NCI-H2227 treated with DMSO at 0.1 percent for 48 hours (cell line): ENCODE measurements around the gene XPC.
A peak's percentile ranks its signal among the peaks of the same experiment; 100 is the strongest.
"Not testable (repeated sequence)": the region's sequence is repeated elsewhere in the genome, so short reads cannot be mapped to it uniquely, and the experiment has no call there.

Experiments
- DNase-seq: peaks from one replicate; lab custom pipeline; 2025; lab: John Stamatoyannopoulos, UW

The XPC gene

DNA sequence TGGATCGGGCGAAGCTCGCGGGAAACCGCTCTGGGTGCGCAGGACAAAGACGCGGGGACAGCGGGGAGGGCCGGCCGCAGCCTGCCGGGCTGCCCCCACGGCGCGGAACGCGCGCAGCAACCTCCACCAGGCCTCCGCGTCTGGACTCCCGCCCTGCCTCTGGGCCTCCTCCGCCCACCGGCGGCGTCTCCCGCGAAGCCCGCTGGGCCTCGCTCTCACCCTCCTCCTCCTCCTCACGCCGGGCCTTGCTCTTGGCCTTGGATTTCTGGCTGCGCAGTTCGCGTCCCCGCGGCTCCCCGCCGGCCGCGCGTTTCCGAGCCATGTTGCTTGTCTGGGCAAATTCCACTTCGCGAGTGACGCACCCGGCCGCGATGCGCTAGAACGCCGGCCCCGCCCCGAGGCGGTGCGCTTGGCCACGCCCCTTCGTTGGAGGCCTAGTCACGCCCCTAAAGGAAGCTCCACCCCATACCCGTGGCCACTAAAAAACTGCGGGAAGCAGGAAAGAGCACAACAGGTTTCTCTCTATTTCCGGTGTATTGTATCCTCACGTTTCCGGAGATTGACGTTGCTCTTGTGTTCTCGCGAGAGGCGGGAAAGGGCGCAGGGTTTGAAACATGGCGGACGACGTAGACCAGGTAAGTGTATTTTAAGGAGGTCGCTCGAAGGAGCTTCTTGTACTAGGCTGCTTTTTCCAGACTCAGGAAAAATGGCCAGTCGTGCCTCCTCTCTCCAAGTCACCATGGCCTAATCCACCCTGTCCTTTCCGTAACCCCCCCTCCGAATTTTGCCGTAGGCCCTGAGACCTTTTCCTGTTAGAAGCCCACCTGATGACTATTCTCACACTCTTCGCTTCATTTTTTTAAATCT lies at the start of gene XPC, which contains the start of gene LSM3:
Gene XPC, minus strand, starts transcription at position 355 of the 867 bp plus-strand sequence. Its CDS starts 33 bp downstream, at position 322.
Gene LSM3, plus strand, starts transcription at position 571 of the 867 bp plus-strand sequence. Its CDS starts 44 bp downstream, at position 615.
- DNase-seq = peak; percentile 94

DNA sequence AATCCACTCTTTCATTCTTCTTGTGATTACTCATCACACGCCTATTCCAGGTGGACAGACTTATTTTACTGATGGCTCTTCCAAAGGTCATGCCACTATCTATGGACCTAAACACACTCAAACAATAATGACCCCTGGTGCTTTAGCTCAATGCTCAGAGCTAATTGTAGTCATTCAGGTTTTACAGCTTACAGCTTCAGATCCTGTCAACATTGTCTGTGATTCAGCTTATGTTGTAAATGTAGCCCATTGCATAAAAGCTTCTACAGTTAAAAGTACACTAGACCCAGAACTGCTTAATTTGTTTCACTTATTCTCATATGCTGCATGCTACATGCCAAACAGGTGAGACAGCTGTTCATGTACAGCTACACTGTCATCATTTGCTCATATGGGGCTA lies 49.5 kb upstream of the XPC start:
- no peak for DNase-seq

DNA sequence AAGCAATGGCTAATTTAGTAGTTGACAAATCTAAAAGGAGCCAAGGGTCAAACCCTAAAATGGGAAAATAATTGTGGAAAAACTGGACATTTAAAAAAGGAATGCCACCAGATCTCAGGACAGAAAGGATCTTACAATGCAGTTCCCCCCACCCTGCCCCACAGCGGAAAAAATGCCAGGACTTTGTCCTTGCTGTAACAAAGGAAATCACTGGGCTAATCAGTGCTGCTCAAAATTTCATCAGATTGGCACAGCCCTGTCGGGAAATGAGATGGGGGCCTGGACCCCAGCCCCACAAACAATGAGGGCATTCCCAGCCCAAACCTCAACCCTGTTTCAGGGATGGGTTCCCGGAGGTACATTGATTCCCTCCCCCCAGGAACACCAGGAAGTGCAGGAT lies 48.0 kb upstream of the XPC start:
- DNase-seq = not testable (repeated sequence)

DNA sequence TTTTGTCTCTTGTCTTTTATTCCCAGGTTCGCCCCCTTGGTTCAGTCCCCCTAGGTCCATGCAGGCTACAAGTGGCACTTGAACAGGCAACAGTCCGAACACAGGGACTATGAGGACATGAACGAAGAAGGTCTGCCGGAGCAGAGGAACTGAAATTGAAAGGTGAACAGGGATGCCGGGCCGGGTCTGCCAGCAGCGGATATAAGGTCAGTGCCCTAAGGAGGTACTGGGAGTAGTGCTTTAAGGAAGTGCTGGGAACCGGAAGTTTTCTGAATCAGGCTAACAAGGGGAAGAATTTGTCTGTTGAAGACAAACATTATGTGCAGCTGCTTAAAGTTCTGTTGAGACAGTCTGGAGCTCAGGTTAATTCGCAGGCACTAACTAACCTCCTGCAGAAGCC lies 47.0 kb upstream of the XPC start:
- DNase-seq = no peak

DNA sequence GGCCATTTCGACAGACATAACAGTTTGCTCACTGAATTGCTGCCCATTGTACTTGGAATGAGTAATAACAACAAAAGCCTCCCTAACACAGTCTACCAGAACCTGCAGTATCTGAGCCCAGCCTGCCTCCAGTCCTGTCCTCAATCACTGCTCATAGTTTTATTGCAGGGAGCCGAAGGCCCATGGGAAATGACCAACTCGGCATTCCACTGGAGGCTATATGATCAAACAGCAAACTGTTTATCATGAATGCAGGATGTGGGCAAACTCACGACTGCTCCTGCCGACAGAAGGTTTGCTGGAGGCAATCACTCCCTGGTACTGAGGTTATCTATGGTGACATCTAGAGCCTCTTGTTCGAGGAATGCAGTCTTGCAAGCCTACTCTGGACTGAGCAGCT lies 46.5 kb upstream of the XPC start:
- DNase-seq = no peak

DNA sequence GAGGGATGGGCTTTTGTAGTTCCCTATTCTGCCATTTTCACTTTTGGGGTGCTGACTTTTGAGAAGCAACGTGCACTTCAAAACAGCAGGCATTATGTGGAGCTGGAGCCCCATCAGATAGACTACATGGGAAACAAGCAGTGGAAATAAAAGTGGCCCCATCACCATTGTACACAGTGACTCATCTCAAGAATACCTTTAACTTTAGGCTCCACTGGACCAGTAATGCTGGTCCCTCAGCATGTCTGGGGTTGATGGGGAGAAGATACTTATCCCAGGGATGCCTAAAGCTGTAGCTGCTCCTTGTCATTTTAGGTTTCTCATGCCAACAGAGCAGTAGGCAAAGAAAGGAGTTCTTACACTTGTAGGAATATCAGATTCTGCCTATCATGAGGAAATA lies 45.2 kb upstream of the XPC start:
- no peak for DNase-seq

DNA sequence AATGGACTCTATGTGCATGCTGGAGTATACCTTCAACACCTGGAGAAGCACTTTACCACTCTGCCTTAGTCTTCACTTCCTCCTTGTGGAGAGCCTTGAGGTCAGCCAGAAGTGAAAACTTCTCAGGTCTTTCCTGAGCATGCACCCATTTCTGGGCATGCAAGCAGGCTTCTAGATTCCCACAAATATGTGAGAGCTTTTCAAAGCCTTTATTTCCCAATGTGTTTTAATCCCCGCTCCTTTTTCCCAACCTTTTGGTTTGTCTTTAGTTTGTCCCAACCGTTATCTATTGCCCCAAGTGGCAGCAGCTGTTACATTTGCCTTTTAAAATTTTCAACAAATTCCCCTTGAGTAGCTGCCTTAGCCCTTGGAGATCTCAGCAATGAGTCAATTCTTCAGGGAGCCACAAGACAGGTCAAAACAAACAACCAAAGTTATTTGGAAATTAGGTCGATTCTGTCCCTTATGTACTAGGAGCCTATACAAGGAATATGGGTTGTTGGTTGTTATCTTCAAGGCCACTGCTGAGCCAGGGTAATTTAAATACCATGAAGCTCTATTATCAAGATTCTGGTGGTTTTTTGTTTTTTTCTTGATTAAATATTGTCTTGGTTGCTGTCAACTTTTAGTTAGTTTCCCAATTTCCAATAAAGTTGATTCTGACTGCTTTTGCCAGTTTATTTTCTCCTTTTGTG lies 44.6 kb upstream of the XPC start:
- no peak for DNase-seq

DNA sequence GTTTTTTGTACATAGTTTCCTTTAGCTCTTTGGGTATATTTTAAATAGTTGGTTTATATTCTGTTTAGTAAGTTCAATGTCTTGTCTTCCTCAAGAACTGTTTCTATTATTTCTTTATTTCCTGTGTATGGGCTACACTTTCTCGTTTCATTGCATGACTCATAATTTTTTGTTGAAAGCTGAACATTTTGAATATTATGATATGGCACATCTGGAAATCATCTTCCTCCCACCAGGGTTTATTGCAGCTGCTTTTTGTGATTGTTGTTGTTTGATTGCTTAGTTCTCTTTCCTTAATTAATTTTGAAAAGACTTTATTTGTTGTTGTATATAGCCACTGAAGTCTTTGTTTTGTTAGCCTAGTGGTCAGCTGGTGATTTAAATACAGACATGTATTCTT lies 44.1 kb upstream of the XPC start:
- no peak for DNase-seq

DNA sequence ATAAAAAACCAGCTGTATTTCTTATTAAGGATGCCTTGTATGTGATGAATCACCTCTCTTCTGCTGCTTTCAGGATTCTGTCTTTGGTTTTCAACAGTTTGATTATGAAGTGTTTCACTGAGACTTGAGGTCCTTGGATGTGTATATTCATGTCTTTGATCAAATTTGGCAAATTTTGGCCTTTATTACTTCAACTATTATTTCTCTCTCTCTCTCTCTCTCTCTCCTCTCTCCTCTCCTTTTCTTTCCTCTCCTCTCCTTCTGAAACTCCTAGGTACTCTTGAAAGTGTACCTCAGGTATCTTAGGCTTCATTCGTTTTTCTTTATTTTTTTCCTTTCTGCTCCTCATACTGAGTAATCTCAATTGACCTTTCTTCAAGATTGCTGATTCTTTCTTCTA lies 43.5 kb upstream of the XPC start:
- DNase-seq = no peak

DNA sequence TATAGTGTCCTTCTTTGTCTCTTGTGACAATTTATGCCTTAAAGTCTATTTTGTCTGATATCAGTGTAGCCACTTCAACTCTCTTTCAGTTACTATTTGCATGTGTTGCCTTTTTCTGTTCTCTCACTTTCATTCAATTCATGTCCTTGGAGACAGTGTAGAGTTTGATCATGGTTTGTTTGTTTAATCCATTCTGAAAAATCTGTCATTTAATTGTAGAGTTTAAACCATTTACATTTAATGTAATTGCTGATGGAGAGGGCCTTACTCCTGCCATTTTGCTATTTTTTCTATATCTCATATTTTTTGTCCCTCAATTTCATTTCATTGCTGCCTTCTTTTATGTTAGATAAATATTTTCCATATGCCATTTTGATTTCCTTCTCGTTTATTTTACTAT lies 42.5 kb upstream of the XPC start:
- no peak for DNase-seq

DNA sequence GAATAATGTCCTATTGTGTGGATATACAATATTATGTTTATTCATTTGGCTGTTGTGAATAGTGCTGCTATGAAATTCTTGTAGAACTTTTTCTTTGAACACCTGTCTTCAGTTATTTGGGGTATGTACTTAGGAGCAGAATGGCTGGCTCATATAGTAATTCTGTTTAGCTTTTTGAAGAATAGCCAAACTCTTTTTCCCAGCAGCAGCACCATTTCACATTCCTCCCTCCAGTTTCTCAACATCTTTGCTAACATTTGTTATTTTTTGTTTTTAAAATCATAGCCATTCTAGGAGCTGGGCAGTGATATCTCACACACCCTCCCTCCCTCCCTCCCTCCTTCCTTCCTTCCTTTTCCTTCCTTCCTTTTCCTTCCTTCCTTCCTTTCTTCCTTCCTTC lies 40.0 kb upstream of the XPC start:
- DNase-seq = no peak

DNA sequence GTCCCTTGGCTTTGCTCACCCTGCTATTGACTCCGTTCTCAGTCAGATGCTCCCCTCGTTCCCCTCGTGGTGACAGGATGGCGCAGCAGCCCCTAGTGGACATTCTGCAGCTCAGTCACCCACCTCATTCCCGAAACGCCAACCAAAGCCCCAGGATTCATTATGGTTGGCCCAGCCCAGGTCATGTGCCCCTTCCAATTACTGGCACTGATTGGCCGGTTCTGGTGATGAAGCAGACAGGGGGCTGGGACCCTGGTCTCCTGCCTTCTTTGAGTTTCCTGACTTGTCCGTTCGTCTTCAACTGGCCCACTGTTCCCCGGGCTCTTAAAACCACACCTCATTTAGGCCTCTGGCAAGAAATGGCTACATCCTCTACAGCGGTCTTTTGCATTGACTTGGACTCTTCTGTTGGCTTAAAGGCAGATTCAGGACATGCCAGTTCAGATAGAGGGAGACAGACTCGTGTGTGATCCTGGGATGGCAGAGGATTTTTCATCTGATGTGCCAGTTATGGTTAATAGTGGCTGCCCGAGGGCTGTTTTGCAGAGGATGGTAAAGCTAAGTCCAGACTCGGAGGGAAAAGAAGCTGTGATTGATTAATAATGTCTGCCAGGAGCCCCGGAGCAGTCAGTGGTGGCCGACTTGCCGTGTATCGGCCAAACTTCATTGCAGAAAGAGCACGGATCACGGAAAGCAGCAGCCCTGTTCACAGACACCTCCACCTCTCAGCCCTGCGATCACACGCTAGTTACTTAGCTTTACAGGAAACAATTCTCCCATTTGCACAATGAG lies 38.1 kb upstream of the XPC start:
- DNase-seq = no peak

DNA sequence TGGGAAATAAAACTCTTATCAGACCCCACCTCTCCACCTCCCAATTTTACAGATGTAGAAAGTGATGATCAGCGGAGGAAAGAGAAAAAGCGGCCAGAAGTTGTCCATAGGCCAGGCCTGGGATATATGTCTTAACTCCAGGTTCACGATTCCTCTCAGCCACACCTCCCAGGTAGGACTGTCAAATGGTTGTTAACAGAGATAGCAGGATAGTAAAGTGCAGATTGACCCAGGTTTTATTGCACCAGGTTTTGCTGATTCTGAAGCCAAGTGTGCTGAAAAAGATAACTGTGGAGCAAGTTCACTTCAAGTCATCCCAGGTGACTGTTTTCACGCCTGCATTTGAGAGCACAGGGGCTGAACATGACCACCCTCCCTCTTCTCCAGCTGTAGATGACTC lies 36.4 kb upstream of the XPC start:
- no peak for DNase-seq

DNA sequence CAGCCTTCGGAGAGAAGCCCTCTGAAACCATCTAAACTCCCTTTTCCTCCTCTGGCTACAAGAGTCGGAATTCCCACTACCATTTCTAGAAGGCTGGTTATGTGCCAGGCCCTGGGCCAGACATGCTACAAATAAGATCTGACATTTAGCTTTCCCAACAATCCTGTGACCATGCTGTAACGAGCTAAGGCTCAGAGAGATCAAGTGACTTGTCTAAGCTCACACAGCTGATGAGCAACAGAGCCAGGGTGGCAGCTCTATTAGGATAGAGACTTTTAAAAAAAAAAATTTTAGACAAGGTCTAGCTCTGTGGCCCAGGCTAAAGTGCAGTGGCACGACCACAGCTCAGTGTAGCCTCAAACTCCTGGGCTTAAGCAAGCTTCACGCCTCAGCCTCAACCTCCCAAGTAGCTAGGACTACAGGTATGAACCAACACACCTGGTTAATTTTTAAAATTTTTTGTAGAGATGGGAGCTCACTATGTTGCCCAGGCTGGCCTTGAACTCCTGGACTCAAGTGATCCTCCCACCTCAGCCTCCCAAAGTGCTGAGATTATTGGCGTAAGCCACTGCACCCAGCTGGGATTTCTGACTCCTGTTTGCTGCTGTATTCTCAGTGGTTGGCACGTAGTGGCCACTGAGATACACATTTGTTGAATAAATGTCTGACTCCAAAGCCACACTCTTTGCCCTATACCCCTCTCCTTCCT lies 34.8 kb upstream of the XPC start:
- no peak for DNase-seq

DNA sequence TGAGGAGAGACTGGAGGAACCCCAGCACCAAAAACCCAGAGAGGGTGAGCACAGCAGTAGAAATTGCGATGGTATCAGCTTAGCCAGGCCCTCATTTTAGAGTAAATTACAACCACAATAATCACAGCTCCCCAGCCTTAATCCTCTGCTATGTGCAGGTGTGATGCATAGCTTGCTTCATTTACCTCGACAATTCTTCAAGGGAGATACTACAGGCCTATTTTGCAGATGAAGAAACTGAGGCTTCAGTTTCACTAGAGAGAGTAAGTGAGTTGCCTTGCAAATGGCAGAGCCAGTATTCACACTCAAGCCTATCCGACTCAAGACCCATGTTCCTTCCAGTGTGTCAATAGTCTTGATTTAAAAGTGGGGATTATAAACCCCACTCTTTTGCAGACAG lies 33.6 kb upstream of the XPC start:
- DNase-seq = no peak

DNA sequence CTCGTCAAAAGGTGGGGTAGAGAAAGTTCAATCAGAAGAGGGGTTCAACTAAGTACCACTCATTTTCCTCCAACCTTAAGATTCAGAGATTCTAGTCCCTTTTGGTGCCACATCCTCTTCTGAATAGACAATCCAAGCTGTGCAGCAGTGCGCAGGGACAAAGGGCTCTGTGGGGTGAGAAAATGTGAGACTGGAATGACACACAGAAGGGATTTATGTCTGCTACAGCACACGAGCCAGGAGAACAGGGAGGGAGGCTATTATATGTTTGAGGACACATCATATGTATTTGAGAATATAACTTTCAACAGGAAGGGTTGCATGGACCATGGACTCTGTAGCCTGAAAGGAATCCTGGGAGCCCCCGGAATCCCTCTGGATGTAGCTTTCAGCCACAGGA lies 33.2 kb upstream of the XPC start:
- DNase-seq = no peak

DNA sequence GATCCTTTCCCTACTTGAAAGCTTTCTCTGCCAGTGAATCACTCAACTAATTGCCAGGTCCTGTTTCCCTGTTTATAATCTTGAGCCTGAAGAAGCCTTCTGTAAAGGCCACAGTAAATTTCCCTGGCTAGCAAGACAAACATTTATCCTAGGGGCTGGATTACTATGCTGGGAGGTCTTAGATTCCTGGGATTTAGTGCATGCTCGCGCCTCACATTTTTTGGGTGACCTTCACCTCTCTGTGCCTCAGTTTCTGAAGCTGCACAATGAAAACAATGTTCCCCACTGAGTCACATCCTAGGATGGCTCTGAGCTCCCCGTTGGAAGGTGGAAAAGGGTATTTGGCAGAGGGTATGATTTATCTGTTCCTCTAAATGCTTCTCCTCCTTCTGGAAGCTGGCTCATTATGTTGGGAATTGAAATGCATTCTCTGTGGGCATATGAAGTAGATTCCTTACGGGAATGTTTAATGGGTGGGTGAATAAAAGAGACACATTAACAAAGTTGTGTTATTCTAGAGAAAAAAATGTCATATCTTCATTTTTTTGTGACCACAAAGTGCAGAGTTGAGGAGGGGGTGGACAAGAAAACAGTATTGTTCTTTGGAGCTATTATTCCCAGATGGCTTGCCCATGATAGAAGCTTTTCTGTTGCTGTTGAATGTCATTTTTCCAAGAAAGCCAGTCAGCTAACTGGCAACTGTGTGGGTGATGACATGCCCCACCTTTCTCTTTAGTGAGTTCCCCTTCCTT lies 32.6 kb upstream of the XPC start:
- peak; percentile 3 for DNase-seq

DNA sequence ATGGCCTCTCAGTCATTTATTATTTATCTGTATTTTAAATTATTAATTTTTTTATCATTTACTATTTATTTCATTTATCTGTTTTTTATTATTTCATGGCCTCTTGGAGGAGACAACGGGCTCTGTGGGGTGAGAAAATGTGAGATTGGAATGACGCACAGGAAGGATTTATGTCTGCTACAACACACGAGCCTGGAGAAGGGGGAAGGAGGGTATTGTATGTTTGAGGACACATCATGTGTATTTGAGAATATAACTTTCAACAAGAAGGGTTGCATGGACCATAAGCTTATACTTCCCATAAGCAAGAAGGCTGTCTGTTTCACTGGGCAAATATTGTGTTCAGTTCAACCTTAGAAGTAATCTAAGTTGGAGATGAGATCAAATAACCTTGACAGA lies 31.9 kb upstream of the XPC start:
- DNase-seq = no peak

DNA sequence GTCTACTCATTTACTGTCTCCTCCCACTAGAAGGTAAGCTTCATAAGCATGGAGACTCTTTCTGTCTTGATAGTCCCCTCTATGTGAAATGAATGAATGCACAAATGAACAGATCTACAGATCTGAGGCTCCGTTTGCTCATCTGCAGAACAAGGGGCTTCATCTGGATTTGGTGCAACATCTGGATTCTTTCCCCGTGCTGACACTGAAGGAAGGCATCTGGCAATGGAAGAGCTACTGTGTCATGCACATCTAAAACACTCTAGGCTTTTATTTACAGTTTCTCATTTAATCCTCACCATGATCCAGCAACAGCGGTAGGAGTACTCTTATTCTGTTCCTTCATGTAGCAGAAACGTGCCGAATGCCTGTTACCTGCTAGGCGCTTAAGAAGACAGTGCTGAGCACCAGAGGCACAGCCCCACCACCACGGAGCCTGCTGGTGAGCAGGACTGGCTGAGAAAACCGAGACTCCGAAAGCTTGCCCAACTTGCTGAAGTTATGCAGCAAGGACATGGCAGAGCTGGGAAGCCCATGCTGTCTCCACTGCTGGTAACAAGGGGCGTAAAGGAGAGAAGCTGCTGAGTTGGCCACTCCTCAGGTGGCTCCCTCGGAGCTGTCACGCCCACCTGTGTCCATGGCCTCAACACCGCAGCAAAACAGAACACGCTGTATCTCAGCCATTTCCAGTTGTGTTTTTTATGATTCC lies 31.3 kb upstream of the XPC start:
- no peak for DNase-seq

DNA sequence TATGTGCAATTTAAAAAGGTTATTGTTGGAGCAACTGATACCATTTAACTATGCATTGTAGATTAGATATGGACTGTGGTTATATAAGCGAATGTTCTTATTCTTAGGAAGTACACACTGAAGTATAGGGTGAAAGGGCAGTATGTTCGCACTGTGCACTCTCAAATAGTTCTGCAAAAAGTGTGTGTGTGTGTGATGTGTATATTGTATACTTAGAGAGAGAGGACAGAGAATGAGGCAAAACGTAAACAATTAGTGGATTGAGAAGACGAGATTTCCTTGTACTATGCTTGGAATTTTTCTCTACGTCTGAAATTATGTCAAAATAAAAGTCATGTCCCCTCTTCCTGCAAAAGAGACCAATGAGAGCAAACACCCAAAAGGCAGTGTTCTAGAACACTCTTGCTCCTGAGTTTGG lies 30.6 kb upstream of the XPC start:
- no peak for DNase-seq

DNA sequence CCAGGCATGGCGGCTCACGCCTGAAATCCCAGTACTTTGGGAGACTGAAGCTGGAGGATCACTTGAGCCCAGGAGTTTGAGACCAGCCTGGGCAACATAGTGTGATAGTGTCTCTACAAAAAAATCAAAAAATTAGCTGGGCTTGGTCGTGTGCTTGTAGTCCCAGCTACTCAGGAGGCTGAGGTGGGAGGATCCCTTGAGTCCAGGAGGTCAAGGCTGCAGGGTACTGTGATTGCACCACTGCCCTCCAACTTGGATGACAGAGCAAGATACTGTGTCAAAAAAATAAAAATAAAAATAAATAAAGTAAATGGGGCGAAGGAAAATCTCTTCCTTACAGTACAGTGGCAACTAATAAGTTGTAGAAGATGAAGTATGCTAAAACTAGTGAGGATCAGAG lies 29.8 kb upstream of the XPC start:
- no peak for DNase-seq
